ENCODE results near the gene TSC22D1. TPM values are rescaled to one million over a fixed set of nuclear protein-coding genes. Genes with fewer than 3 reads are reported as not detected.

TSC22D1 gene
- total and polyA plus RNA-seq, 2 of the 4 experiments (the other 2 are of a cell fraction), result 30.8 to 42.2 TPM

GRCh38 chr13:44498969-44499368 is 77.2 kb downstream of the TSC22D1 start:
- Histone ChIP-seq H4K8ac (ENCODE audit: low read depth in 2 of 2, low read length in 2 of 2) (no peak overlapping the region), H2BK5ac (ENCODE audit: low read depth, low read length, poor library complexity, severe bottlenecking) (no peak overlapping the region), H3K56ac (ENCODE audit: extremely low read depth, insufficient read depth, low read length) (no peak overlapping the region), H3K9me3 (ENCODE audit: control insufficient read depth, insufficient read depth, low read length) (no peaks in the 10 kb centered on the region), H2BK120ac (ENCODE audit: low read depth, low read length) (no peak overlapping the region), H3K23ac (ENCODE audit: low read depth, low read length) (no peak overlapping the region), H4K91ac (ENCODE audit: insufficient read depth, low read depth, low read length) (no peak overlapping the region), H3K4ac (ENCODE audit: low read depth, low read length) (no peak overlapping the region), H3K4me1 (ENCODE audit: control insufficient read depth, insufficient read depth, low read length) (no peaks in the 10 kb centered on the region; the same call in 1 of the 2 replicates), H3K18ac (ENCODE audit: low read depth, low read length) (no peak overlapping the region), H3K9ac (ENCODE audit: low read depth, low read length) (no peak overlapping the region), H2AFZ (replicated peaks; ENCODE audit: low read length, poor library complexity) (no peak overlapping the region), H2BK20ac (ENCODE audit: low read depth, low read length) (no peak overlapping the region), H4K20me1 (ENCODE audit: insufficient read depth, low read length) (no peaks in the 10 kb centered on the region), H2AK9ac (replicated peaks; ENCODE audit: low read depth, low read length, poor library complexity) (no peak overlapping the region), H3K27me3 (ENCODE audit: control insufficient read depth, insufficient read depth, low read length) (no peaks in the 10 kb centered on the region), H4K5ac (ENCODE audit: low read depth, low read length) (no peak overlapping the region), H3K14ac (replicated peaks; ENCODE audit: low read depth, low read length) (no peak overlapping the region), H3K79me1 (ENCODE audit: low read depth in 1 of 2, low read length in 2 of 2) (peaks cover 8 to 18% of the 10 kb centered on the region in 2 experiments; a peak in 2 of 4 replicates), H3K4me2 (ENCODE audit: low read depth, low read length) (no peak overlapping the region), H2BK15ac (ENCODE audit: low read depth, low read length) (no peak overlapping the region), H3K4me3 (ENCODE audit: insufficient read depth, low read depth, low read length) (no peak overlapping the region), H3K27ac (ENCODE audit: insufficient read depth, low read length) (no peak overlapping the region), H3K9me1 (ENCODE audit: insufficient read depth, low read length) (no peaks in the 10 kb centered on the region), H2AK5ac (ENCODE audit: low read depth, low read length) (no peak overlapping the region), H3K36me3 (ENCODE audit: control insufficient read depth, insufficient read depth, low read length) (no peaks in the 10 kb centered on the region)
- dilution Hi-C loops (cut with HindIII; ENCODE audit: low sequenced_read_pairs, unreplicated experiment) (no loop called here), in situ Hi-C loops (cut with MboI; ENCODE audit: low sequenced_read_pairs) (loop anchor here (25.0 kb wide), 1 partner anchor 813 kb away; no protein-coding TSS in a partner anchor), intact Hi-C loops (cut with micrococcal nuclease) (no loop called here)
- ATAC-seq (ENCODE audit: low read depth), result no peak
- BruUV-seq (replicated peaks), result no TSS peak
- no peak for TF ChIP-seq RCOR1 (IDR thresholded peaks at IDR 0.05; ENCODE audit: insufficient replicate concordance, low read length)
- TF ChIP-seq CHD1 (IDR thresholded peaks at IDR 0.05; ENCODE audit: low read depth, low read length), result no peak
- TF ChIP-seq MAFK (IDR thresholded peaks at IDR 0.05; ENCODE audit: low read depth, low read length), result no peak
- TF ChIP-seq, protein P1, sequence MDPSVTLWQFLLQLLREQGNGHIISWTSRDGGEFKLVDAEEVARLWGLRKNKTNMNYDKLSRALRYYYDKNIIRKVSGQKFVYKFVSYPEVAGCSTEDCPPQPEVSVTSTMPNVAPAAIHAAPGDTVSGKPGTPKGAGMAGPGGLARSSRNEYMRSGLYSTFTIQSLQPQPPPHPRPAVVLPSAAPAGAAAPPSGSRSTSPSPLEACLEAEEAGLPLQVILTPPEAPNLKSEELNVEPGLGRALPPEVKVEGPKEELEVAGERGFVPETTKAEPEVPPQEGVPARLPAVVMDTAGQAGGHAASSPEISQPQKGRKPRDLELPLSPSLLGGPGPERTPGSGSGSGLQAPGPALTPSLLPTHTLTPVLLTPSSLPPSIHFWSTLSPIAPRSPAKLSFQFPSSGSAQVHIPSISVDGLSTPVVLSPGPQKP (IDR thresholded peaks at IDR 0.05; ENCODE audit: borderline replicate concordance, low read depth, low read length), result no peak
- no peak for TF ChIP-seq FOS (IDR thresholded peaks at IDR 0.05; ENCODE audit: low read depth, low read length)
- TF ChIP-seq RFX5 (IDR thresholded peaks at IDR 0.05; ENCODE audit: low read depth, low read length), result no peak
- TF ChIP-seq SMC3 (IDR thresholded peaks at IDR 0.05; ENCODE audit: low read depth, low read length), result no peak
- TF ChIP-seq NFE2L2 (IDR thresholded peaks at IDR 0.05; ENCODE audit: low read depth, low read length), result no peak
- no peak for TF ChIP-seq MAZ (IDR thresholded peaks at IDR 0.05; ENCODE audit: borderline replicate concordance, low read depth, low read length)
- no peak for TF ChIP-seq POLR2A (IDR thresholded peaks at IDR 0.05; ENCODE audit: low read depth, low read length)
- TF ChIP-seq USF2 (IDR thresholded peaks at IDR 0.05; ENCODE audit: low read depth, low read length), result no peak
- no peak for TF ChIP-seq CTCF (conservative IDR thresholded peaks at IDR 0.05; ENCODE audit: low read depth, low read length)
- no peak for TF ChIP-seq MXI1 (IDR thresholded peaks at IDR 0.05; ENCODE audit: borderline replicate concordance, low read depth, low read length)
- CTCF ChIA-PET, result no interaction called here
- no peak for DNase-seq
- POLR2A ChIA-PET (ENCODE audit: unreplicated experiment), result no interaction called here

All from IMR-90 (cell line).